M059J (cell line): ENCODE results near the gene KAT2B. TPM values are rescaled to one million over a fixed set of nuclear protein-coding genes. Genes with fewer than 3 reads are reported as not detected.

Experiments used
- DNase-seq: peaks from one replicate; pipeline ENCODE4 v3.0.0-alpha.2; 2012; ENCODE audit warnings: low read depth
- total RNA-seq: library from RNA; depleted of rRNA; stranded (reverse); fragments of >200 nt; shearing (Covaris generic); gene quantifications from 2 replicates; pipeline ENCODE4 v1.2.3, GENCODE V29; 2014

The KAT2B gene
- total RNA-seq, 1 experiment from 2014 or later = 14.7 TPM

DNA sequence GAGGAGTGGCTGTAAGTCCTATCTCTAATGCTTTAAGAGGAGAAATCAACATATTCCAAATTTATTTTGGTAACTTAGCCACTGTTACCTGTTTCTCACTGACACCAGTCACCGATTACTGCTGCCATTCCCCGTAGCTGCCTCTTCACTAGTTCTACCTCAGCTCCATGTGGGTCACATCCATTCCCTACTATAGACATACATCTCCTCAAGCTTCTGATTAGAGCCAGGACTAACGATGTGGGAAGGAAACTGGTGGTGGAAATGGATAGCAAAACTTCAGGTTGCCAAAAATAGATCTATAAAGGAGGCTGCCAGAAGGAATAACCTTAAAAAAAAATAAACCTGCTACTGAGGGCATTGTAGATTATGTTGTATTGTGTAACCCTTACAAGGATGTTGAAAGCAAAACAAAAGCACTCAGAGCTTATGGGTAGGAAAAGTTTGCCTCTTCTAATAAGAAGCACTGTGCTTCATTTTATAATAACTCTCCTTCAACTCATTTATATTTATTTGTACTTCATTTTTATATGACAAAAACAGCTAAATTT lies 56.0 kb downstream of the KAT2B start:
- no peak for DNase-seq

DNA sequence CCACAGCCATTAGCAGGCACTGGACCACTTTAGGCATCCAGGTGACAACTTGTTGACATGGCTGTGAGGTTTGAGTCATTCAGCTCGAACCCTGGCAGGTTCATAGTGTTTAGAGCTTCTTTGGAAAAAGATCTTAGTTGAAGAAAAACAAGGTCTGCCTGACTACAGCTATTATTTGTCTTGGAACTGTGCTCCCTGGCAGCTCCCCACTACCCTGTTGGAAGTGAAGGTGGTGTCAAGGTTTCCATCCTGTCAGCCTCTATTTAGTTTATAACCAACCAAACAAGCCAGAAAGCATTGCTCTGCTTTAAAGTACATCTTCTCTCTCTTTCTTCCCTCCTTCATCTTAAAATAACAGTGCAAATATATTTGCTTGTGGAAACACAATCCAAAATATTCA lies 56.8 kb downstream of the KAT2B start:
- DNase-seq = no peak

- no peak for DNase-seq
Measured at GRCh38 chr3:20099060-20099459, 58.8 kb downstream of the KAT2B start.

DNA sequence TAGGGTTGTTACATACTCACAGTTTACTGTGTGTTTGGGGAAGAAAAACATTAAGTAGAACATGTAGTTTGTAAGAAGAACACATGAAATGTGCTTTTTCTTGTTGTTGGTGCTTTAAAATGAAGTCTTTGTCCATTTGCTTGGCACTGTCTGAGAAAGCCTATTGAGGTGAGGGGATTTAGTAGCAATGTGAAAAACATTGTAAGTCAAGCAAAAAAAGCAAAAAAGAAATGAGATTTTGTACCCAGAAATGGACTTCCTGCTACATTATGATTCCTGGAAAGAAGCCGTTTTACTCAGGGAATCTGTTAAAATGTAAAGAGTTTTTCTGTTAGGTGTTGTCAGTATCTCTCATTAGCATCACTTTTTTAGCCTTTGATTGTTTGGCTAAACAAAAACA lies 59.9 kb downstream of the KAT2B start:
- DNase-seq = no peak

GRCh38 chr3:20101041-20101440 lies 60.8 kb downstream of the KAT2B start:
- DNase-seq = no peak

DNA sequence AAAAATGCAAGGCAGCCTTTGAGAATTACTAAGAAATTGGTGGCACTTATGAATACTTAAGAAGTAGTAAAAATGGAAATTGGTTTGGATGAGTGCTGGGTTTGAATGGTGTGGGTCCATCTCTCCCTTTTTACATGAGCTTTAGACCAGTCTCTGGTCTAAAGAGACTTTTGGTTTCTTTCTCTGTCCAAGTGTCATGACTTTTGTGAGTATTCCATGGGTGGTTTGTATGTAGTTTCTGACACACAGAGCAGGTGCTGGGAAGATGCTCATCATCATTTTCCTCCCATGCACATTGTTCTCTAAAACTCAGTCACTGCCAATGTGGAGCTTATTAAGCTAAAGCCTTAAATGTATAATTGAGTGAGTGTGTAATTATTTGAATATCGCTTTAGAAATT lies 63.5 kb downstream of the KAT2B start:
- DNase-seq = no peak

DNA sequence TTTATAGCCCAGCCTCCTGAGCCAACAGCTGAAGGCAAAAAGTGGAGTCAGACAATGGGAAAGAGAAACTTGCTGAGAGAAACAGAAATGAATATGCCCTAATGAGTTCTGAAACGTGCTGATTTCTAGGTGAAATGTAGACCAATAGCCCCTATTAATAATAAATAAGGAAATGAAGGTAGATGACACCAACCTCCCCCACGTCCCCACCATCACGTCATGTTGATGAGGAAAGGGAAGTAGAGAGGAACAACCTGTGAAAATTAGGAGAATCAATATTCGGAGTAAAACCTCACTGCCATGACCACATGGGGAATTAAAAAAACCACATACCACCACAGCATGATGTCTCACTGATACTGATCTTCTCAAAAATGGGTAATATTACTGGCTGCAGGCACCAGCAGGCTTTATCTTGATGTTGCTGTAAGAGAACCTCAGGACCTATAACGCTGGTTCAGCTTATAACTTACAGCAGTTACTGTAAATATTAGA lies 64.0 kb downstream of the KAT2B start:
- peak; percentile 3 for DNase-seq

DNA sequence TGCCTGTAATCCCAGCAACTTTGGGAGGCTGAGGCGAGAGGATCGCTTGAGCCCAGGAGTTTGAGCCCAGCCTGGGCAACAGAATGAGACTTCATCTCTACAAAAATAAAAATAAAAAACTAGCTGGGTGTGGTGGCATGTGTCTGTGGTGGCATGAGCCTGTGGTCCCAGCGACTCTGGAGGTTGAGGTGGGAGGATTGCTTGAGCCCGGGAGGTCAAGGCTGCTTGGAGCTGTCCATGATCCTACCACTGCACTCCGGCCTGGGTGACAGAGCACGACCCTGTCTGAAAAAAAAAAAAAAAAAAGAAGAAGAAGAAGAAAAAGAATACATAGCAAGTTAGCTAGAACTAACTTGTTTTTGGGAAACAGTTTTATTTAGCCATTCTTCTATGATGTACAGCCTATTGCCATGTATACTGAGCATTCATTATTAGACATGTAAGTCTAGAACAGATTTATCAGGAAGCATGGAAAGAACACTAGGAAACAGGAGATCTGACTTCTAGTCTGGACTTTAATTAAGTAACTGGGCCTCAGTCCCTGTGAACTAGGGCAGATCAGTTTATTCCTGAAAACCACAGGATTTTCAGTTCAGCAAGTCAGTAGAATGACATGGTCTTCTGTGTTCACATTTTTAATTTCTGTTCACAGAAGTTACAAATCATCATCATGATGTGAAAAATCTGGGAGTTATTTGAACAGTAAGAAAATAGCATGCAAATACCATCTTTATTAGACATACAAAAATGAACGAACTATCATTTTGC lies 65.5 kb downstream of the KAT2B start:
- peak; percentile 0 for DNase-seq

- no peak for DNase-seq
Measured at GRCh38 chr3:20107722-20108121, 67.5 kb downstream of the KAT2B start.

GRCh38 chr3:20108869-20109268 lies 68.6 kb downstream of the KAT2B start:
- no peak for DNase-seq

DNA sequence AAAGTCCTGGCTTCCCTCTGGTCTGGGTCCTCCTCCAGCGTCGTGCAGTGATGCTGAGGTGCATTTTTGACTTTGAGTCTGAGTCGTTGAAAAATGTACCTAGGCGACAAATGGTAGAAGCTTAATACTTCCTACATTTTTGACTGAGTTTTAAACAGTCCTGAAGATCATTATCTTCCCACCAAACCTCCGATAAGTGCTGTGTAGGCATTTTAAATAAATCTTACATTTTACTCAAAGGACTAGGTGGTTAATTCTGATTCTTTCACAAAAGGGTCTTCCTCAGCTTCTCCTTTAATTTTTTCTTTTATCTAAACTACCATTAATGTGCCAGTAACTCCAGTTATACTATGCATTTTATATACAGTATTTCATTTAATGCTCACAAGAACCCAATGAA lies 70.6 kb downstream of the KAT2B start:
- DNase-seq = no peak

DNA sequence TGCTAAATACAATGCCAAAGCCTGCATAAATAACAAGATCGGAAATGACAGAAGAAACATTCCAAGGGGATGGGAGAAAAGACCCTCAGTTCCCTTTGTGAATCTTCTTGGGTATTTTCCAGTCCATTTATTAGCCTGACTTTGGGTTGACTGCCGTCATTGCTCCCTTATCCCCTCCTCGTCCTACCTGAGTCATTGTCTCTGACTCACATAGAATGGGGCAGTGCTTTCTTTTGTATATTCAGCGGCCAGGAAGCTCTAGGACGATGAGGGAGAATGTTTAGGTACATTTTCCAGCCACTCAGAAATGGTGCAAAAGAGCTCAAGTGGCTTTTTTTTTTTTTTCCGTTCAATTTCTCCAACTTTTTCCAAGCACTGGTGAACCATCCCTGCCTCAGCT lies 71.6 kb downstream of the KAT2B start:
- DNase-seq = peak; percentile 69

DNA sequence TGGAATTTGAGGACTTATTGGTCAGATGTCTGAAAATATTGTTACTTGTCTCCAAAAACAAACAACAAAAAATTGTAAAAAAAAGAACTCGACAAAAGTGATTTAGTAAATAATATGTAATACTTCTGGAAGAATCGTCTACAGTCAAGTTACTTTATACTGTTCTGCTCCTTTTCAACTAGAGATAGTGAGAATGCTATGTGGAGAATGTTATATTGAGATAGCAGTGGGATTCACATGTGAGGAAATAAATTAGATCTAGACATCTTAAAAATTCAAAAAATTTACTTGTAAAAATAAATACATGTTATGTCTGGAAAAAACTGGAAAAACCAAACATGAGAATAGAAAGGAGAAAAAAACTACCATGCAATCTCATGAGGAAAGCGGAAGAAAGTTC lies 80.8 kb downstream of the KAT2B start:
- no peak for DNase-seq

- DNase-seq = no peak
Measured at GRCh38 chr3:20123131-20123652, 82.9 kb downstream of the KAT2B start.

DNA sequence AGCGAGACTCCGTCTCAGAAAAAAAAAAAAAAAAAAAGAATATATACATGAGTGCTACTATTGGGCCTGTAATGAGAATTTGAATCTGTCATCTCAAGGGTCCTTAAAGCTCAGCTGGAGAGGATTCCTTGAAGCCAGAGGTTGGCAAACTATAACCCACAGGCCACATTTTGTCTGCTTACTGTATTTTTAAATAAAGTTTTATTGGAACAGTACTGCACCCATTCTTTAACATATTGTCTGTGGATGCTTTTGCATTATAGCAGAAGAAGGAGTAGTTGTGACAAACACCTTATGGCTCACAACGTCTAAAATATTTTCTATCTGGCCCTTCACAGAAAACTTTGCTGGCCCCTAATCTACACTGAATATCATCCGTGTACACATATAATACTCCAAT lies 85.0 kb downstream of the KAT2B start:
- DNase-seq = no peak

DNA sequence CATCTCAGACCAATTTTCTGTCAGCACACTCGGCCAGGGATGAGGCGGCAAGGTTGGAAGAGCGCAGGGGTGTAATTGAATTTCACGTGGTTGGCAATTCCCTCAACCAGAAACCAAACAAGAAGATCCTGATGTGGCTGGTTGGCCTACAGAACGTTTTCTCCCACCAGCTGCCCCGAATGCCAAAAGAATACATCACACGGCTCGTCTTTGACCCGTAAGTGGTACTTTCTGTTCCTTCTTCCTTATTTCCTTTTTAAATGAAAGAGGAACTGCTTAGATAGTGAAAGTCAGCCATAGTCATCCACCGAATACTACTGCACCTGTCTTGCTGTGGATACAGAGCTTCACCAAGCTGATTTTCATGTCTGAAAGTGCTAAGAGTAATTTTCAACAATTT lies 85.7 kb downstream of the KAT2B start:
- DNase-seq = no peak

DNA sequence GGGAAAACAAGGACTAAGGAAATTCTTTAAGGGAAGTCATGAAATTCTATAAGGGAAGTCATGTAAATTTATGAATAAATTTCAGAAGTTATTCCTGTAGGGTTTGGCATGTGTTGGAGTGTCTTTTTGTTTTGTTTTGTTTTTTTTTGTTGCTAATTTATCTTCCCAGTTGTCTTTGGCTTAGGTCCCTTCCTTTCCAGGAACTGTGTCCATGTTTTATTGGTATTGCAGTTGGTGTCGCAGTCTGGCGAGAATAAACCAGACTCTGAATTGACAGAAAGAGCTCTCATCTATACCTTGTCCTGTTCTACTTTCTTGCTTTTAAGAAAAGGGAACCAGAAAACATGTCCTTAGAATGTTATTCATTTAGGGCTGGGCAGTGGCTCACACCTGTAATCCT lies 88.1 kb downstream of the KAT2B start:
- no peak for DNase-seq

DNA sequence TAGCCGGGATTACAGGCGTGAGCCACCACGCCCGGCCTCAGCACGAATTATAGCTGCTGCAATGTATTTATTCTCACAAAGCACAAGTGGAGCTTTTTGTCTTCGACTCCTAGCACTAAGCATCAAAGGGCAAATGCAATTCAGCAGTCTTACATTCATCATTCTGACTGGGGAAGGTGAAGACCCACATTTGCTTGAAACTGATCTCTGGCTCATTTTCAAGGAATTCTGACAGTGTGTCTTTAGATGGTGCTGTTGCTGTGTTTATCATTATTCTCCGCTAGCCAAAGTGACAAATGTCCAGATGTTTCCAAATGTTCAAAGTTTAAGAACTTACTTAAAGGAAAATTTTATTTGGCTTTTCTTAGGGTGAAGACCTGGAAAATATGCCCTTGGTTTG lies 89.9 kb downstream of the KAT2B start:
- no peak for DNase-seq

- DNase-seq = no peak
Measured at GRCh38 chr3:20136231-20136630, 96.0 kb downstream of the KAT2B start.

GRCh38 chr3:20137647-20138046 lies 97.4 kb downstream of the KAT2B start:
- no peak for DNase-seq

- DNase-seq = no peak
Measured at GRCh38 chr3:20140881-20141280, 100.6 kb downstream of the KAT2B start.

DNA sequence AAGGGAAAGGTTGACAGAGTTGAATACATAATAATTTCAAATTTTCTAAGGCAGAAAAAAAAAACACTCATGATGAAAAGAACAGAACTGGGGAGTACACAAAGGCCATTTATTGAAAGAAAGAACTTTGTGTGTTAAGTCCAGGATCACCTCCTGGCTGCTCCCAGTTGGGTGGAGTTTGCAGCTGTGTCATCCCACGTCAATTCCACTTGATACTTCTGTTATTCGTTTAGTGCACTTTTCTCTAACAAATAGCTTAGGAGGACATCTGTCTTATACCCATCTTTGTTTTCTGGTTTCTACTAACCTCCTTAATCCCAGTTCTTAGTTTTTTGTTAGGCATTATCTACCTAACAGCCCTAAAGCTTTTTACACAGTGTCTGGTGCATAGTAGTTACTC lies 101.1 kb downstream of the KAT2B start:
- DNase-seq = no peak

DNA sequence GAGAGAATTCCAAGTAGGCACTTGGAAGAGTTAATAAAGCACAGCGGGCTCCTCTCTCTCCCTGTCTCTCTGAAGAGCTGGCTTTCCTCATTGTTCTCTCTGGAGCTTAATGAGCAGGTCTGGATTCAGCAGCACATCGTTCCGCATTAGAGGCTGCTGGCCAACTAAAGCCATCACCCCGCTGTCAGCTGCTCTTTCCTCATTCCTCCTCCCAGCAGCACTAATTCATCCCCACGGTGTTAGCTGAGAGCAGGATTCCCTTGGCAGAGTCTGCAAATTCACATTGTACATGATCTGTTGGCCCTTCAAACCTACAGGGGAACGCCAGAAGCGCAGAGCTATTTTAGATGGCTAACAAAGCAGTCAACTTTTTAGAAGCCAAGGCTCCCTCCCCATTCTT lies 101.6 kb downstream of the KAT2B start:
- DNase-seq = no peak
